ENCODE measurements around the gene NTM.

GRCh38 chr11:131514062-131514461 is 143.6 kb downstream of the NTM start:
- no peak for TF ChIP-seq POLR2AphosphoS5 (IDR thresholded peaks at IDR 0.05; ENCODE audit: borderline replicate concordance, low read depth, low read length)
- TF ChIP-seq EZH2 (IDR thresholded peaks at IDR 0.05), result no peak
- TF ChIP-seq FOXP2 (optimal IDR thresholded peaks at IDR 0.05; ENCODE audit: control extremely low read depth, extremely low read length, insufficient read depth), result no peak
